ENCODE results near the gene PSTK.

Gene PSTK

DNA sequence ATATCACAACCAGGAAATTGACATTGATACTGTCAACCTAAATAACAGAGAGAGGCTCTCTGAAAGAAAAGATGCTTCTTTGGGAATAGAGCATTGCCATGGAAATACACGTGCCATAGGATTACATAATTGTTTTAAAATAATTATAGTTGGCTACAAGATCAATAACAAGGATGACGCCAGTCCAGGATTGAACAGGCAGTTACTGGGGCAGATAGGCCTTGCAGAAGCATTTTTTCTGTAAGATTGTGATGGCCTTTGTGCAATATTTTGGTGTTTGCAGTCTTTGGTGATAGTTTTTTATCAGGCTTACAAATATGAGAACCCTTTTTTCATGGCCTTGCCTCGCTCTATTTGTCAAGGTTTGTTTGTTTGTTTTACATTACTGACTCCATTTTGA, 39.1 kb downstream of the PSTK start:
- DNase-seq (ENCODE audit: low read depth, low spot score): no peak

DNA sequence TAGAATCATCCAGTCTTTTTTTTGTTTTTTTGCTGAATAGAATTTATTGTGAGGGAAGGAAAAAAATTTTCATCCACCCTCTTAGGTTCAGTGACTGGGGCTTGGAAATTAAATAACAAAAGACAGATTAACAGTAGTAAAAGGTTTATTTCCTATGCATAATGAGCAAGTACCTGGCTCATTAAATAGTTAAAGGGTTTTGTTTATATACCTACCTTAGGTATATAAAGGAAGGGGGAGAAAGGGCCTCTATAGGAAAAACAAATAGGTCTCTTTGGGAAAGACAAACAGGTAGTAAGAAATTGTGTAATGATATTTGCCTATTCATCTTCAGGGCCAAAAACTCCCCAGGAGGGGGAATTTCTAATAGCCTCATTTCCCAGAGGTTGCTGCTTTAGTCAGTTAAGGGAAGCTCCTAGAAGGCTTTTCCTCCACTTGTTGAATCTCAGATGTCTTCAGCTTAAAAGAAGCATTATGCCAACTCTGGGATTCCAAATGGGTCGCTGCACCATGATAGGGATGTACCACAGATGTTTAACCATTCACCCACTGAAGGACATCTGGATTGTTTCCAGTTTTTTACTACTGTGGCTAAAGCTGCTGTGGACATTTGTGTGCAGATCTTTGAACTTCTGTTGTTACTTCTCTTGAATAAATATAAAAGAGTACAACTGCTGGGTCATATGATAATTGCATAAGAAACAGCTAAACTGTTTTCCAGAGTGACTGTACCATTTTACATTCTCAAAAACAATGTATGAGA, 39.9 kb downstream of the PSTK start:
- no peak for DNase-seq (ENCODE audit: low read depth, low spot score)

DNA sequence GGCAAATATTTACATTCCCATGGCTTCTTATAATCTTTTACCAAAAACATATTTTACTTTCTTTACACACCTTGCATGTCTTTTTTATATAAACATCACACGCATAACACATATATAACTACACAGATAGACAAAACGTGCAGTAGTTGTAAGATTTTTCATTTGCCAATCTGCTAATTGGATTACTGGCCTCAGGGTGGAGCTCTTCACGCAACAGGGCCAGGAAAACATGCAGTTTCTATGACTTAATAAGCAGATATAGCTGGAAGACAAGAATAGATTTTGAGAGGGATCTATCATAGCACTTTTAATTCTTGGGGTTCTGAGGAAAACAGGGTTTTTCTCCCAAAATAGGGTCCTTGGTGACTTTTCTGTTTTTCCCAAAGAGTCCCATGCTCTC, 41.3 kb downstream of the PSTK start:
- no peak for DNase-seq (ENCODE audit: low read depth, low spot score)

DNA sequence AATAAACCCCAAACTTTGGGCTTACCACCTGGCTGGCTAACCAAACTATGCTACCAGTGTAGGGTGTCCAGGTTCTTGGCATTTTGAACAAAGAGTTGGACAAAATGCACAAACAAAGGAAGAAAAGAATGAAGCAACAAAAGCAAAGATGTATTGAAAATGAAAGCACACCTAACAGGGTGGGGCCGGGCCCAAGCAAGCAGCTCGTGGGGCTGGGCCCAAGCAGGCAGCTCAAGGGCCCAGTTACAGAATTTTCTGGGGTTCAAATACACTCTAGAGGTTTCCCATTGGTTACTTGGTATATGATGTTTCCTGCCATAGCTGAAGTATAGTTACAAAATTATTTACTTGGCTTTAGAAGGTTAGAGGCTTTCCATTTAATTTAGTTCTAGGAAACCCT, 44.3 kb downstream of the PSTK start:
- DNase-seq (ENCODE audit: low read depth, low spot score): no peak

DNA sequence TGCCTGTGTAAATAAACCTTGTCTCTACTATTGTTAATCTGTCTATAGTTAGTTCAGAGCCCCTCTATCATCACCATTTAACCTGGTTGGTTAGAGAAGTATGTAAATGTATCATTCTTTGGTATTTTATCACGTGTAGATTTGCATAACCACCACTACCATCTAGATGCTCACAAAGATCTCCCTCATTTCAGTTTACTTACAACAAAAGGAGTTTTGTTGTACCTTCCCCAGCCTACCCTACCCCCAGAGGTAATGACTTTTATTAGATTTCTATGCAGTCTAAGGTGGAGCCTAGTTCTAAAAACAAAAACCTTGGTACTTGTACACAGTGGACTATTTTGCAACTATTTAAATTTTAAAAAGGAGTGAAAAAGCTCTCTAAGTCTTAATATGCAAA, 46.1 kb downstream of the PSTK start:
- DNase-seq (ENCODE audit: low read depth, low spot score): no peak

DNA sequence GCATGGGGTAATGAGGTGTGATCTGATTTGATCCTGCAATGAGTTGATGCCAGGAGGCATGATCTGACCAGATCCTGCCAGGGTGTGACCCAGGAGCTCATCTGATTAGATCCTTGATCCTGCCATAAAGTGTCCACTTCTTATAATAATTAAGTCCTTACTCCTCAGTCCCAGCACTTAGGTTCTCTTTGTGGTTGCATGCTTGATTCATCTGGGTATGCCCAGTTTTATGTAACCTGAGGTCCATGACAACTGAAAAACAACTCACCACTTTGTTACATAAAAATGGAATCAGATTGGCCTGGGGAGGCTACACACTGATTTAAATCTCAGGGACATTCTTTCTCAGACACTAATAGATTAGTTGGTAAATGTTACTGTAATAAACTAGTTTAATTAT, 47.7 kb downstream of the PSTK start:
- peak; percentile 14 for DNase-seq (ENCODE audit: low read depth, low spot score)

DNA sequence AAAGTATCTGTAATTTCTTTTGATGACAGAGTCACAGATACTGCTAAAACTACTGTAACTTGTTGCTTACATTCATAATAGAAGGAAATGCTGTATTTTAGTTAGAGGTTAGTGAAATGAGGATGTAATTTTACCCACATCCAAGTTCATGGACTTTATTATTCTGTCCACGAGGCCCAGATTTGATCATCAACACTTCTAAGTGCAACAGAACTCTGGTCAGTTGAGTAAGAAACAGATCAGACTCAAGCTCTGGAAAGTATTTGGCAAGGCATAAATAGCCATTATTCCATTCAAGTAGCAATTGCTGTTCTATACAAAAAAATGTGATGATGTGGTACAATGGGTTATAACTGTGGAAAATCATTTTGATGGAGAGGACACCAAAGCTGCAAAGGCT, 50.9 kb downstream of the PSTK start:
- DNase-seq (ENCODE audit: low read depth, low spot score): no peak

DNA sequence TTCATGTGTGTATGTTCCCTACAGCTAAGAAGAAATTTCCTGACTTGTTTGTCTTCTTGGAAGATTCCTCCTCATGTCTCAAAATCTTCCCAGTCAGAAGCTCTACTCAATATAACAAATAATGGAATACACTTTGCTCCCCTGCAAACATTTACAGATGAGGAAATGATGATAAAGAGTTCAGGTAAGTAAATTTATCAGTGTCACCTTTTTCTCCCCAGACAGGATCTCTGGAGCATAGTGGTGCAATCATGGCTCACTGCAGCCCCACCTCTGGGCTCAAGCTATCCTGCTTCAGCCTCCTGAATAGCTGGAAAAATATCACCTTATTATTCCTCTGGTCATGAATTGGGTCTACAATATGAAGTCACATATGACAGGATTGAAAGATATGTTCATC, 54.1 kb downstream of the PSTK start:
- DNase-seq (ENCODE audit: low read depth, low spot score): no peak

DNA sequence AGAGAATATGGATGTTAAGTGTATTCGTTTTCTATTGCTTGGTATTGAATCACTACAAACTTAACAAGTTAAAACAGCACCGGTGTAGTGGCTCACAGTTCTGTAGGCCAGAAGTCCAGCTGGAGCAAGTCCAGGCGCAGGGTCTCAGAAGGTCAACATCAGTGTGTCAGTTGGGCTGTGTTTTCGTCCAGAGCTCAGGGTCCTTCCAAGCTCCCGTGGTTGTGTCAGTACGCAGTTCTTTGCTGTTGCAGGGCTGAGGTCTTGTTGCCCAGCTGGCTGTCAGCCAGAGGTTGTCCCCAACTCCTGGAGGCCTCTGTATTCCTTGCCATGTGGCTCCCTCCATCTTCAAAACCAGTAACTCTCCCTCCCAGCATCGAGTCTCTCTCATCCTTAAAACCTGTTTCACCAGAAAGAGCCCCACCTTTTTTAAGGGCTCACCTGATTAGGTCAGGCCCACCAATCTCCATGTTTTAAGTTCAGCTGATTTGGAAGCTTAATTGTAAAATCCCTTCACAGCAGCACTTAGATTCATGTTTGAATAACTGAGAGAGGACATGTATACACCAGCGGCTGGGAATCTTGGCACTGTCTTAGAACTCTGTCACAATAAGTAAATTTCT, 55.4 kb downstream of the PSTK start:
- no peak for DNase-seq (ENCODE audit: low read depth, low spot score)

DNA sequence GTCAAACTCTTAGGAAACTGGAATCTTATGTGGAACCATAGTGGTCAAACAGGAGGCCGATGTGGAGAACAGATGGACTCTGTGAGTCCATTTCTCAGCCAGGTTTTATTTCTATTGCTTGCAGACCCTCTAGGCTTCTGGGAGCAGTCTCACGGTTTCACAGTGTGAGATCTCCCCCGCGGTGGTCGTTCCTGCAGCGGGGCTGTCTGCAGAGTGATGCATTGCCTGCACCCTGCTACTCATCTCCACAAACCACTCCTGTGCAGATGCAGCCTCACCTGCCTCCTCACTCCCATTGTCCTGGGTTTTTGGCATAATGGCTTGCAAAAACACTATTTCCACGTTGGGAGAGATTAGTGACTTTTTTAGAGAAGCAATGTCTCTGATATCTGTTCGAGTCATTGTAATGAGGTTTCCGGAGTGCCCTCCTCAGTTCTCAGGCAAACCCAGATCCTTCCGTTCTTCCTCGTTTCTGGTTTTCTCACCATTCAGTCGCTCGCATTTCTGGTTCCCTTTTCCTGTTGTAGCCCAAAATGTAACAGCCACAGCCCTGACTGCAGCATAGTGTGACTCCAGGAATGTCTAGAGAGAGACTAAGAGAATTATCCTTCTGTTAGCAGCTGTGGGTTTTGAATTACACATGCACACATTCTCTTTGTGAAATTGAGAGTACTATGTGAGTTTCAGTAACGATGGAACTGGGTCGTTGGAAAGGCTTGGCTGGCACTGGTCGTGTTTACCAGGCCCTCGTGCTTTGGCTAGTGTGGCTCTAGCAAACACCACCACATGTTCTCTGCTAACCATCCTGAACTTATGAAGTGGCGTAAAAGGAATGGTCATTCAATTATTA, 58.8 kb downstream of the PSTK start:
- no peak for DNase-seq (ENCODE audit: low read depth, low spot score)

DNA sequence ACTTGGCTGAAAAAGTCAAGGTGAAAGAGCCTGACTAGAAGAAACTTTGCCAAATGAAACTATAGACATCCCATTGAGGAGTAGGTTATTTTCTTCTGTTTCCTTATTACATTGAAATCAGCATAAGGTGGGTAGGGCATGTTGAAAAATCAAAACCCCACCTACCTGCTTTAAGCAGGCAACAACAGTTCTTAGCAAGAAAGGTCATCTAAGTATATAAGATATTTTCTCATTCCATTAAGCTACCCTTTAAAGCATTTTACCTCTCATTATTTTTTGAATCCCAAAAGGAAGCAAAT, 59.4 kb downstream of the PSTK start:
- DNase-seq (ENCODE audit: low read depth, low spot score): no peak

Measured in astrocyte of the hippocampus (primary cell).